HS-5 (cell line): Measurements from ENCODE around the gene ABHD14A.
"Not testable (repeated sequence)": the region's sequence is repeated elsewhere in the genome, so short reads cannot be mapped to it uniquely, and the experiment has no call there.

ENCODE experiments used
- DNase-seq: peaks from one replicate; pipeline ENCODE4 v3.0.0-alpha.2; 2012; ENCODE audit warnings: low read depth

Gene ABHD14A

GRCh38 chr3:51974963-51975851 lies at the start of gene ABHD14A:
Gene ABHD14A, plus strand, starts transcription at chr3:51975064. Its CDS starts 72 bp downstream, at chr3:51975136.
- DNase-seq: no peak

- no peak for DNase-seq
Measured at GRCh38 chr3:51927061-51927977, 47.5 kb upstream of the ABHD14A start.

- DNase-seq: no peak
Measured at GRCh38 chr3:51928438-51928837, 46.4 kb upstream of the ABHD14A start.

GRCh38 chr3:51928981-51929380 lies 45.9 kb upstream of the ABHD14A start:
- DNase-seq: not testable (repeated sequence)

GRCh38 chr3:51929420-51930003 lies 45.4 kb upstream of the ABHD14A start:
- DNase-seq: no peak

- no peak for DNase-seq
Measured at GRCh38 chr3:51930439-51930838, 44.4 kb upstream of the ABHD14A start.

GRCh38 chr3:51931756-51932155 lies 43.1 kb upstream of the ABHD14A start:
- DNase-seq: no peak

- DNase-seq: no peak
Measured at GRCh38 chr3:51932471-51933370, 42.1 kb upstream of the ABHD14A start.

- no peak for DNase-seq
Measured at GRCh38 chr3:51933471-51934138, 41.3 kb upstream of the ABHD14A start.

- no peak for DNase-seq
Measured at GRCh38 chr3:51934139-51934850, 40.6 kb upstream of the ABHD14A start.

- no peak for DNase-seq
Measured at GRCh38 chr3:51934991-51935885, 39.6 kb upstream of the ABHD14A start.

- no peak for DNase-seq
Measured at GRCh38 chr3:51935886-51936755, 38.7 kb upstream of the ABHD14A start.

GRCh38 chr3:51937014-51937413 lies 37.9 kb upstream of the ABHD14A start:
- DNase-seq: no peak

GRCh38 chr3:51937611-51938450 lies 37.0 kb upstream of the ABHD14A start:
- DNase-seq: no peak

- DNase-seq: no peak
Measured at GRCh38 chr3:51938780-51939425, 36.0 kb upstream of the ABHD14A start.

GRCh38 chr3:51940648-51941462 lies 34.0 kb upstream of the ABHD14A start:
- no peak for DNase-seq
